Stimulated activated CD8-positive, alpha-beta memory T cell treated with anti-CD3 and anti-CD28 coated beads, Interleukin-4, amount 100 ng/mL, for 24 hours (primary cell): ENCODE data around the gene LCLAT1.
"Not testable (repeated sequence)": the region's sequence is repeated elsewhere in the genome, so short reads cannot be mapped to it uniquely, and the experiment has no call there.

Experiments used
- DNase-seq: peaks from one replicate; pipeline ENCODE4 v3.0.0-alpha.2; 2020; ENCODE audit warnings: low read depth

LCLAT1 gene

GRCh38 chr2:30601375-30601774 is 154.3 kb downstream of the LCLAT1 start:
- no peak for DNase-seq

GRCh38 chr2:30605197-30605596 is 158.2 kb downstream of the LCLAT1 start:
- DNase-seq, result no peak

GRCh38 chr2:30608643-30609042 is 161.6 kb downstream of the LCLAT1 start:
- DNase-seq, result no peak

GRCh38 chr2:30611583-30611982 is 164.5 kb downstream of the LCLAT1 start:
- no peak for DNase-seq

GRCh38 chr2:30612371-30612770 is 165.3 kb downstream of the LCLAT1 start:
- DNase-seq, result no peak

- no peak for DNase-seq
Observed at GRCh38 chr2:30613001-30613400, 166.0 kb downstream of the LCLAT1 start.

GRCh38 chr2:30614227-30614626 is 167.2 kb downstream of the LCLAT1 start:
- DNase-seq, result not testable (repeated sequence)

GRCh38 chr2:30615926-30616325 is 168.9 kb downstream of the LCLAT1 start:
- DNase-seq, result no peak

- DNase-seq, result no peak
Observed at GRCh38 chr2:30620102-30620501, 173.1 kb downstream of the LCLAT1 start.

- DNase-seq, result no peak
Observed at GRCh38 chr2:30621836-30622235, 174.8 kb downstream of the LCLAT1 start.

GRCh38 chr2:30622452-30622851 is 175.4 kb downstream of the LCLAT1 start:
- DNase-seq, result no peak

- DNase-seq, result no peak
Observed at GRCh38 chr2:30625276-30625675, 178.2 kb downstream of the LCLAT1 start.

- DNase-seq, result no peak
Observed at GRCh38 chr2:30625701-30626100, 178.7 kb downstream of the LCLAT1 start.

- DNase-seq, result no peak
Observed at GRCh38 chr2:30626397-30626796, 179.4 kb downstream of the LCLAT1 start.

- DNase-seq, result no peak
Observed at GRCh38 chr2:30627151-30627550, 180.1 kb downstream of the LCLAT1 start.

- DNase-seq, result no peak
Observed at GRCh38 chr2:30628341-30628740, 181.3 kb downstream of the LCLAT1 start.

- no peak for DNase-seq
Observed at GRCh38 chr2:30629866-30630265, 182.8 kb downstream of the LCLAT1 start.

- no peak for DNase-seq
Observed at GRCh38 chr2:30631051-30631671, 184.1 kb downstream of the LCLAT1 start.

- DNase-seq, result no peak
Observed at GRCh38 chr2:30633039-30633438, 186.0 kb downstream of the LCLAT1 start.

- DNase-seq, result no peak
Observed at GRCh38 chr2:30636311-30636710, 189.3 kb downstream of the LCLAT1 start.

- DNase-seq, result no peak
Observed at GRCh38 chr2:30639836-30640235, 192.8 kb downstream of the LCLAT1 start.

GRCh38 chr2:30641765-30642345 is 194.8 kb downstream of the LCLAT1 start:
- no peak for DNase-seq

- not testable (repeated sequence) for DNase-seq
Observed at GRCh38 chr2:30643013-30643412, 196.0 kb downstream of the LCLAT1 start.

GRCh38 chr2:30643674-30644073 is 196.6 kb downstream of the LCLAT1 start:
- no peak for DNase-seq
